ENCODE measurements around the gene MMP24.

Gene MMP24

GRCh38 chr20:35276408-35276807 lies 49.9 kb downstream of the MMP24 start:
- DNase-seq (ENCODE audit: low read depth), result no peak
- no peak for TF ChIP-seq CTCF (conservative IDR thresholded peaks at IDR 0.05; ENCODE audit: low read depth, low read length)
- H3K4me3 ChIP-seq (ENCODE audit: low read length), result peak overlapping the region; percentile 90

GRCh38 chr20:35277127-35277526 lies 50.6 kb downstream of the MMP24 start:
- TF ChIP-seq CTCF (conservative IDR thresholded peaks at IDR 0.05; ENCODE audit: low read depth, low read length), result no peak
- H3K4me3 ChIP-seq (ENCODE audit: low read length), result peak overlapping the region; percentile 90
- no peak for DNase-seq (ENCODE audit: low read depth)

GRCh38 chr20:35277531-35278395 lies 51.3 kb downstream of the MMP24 start, which contains the start of gene MMP24OS:
MMP24OS (minus strand) TSS chr20:35278122; CDS start chr20:35277929, 193 bp downstream.
- TF ChIP-seq CTCF (conservative IDR thresholded peaks at IDR 0.05; ENCODE audit: low read depth, low read length), result peak; percentile 11
- DNase-seq (ENCODE audit: low read depth), result peak; percentile 69
- H3K4me3 ChIP-seq (ENCODE audit: low read length), result peak within 1 kb of the TSS; percentile 90

GRCh38 chr20:35279040-35279439 lies 52.5 kb downstream of the MMP24 start:
- DNase-seq (ENCODE audit: low read depth), result no peak
- no peak overlapping the region for H3K4me3 ChIP-seq (ENCODE audit: low read length)
- no peak for TF ChIP-seq CTCF (conservative IDR thresholded peaks at IDR 0.05; ENCODE audit: low read depth, low read length)

GRCh38 chr20:35279533-35280174 lies 53.2 kb downstream of the MMP24 start:
- DNase-seq (ENCODE audit: low read depth), result no peak
- no peak for TF ChIP-seq CTCF (conservative IDR thresholded peaks at IDR 0.05; ENCODE audit: low read depth, low read length)
- H3K4me3 ChIP-seq (ENCODE audit: low read length), result no peak overlapping the region

GRCh38 chr20:35280523-35280922 lies 54.0 kb downstream of the MMP24 start:
- no peak for DNase-seq (ENCODE audit: low read depth)
- no peak overlapping the region for H3K4me3 ChIP-seq (ENCODE audit: low read length)
- TF ChIP-seq CTCF (conservative IDR thresholded peaks at IDR 0.05; ENCODE audit: low read depth, low read length), result no peak

Data from retinal pigment epithelial cell (primary cell).